RWPE2 (cell line): ENCODE results near the gene MYO3B.
A peak's percentile ranks its signal among the peaks of the same experiment; 100 is the strongest.

Experiments used
- ATAC-seq: fragments of 200-7000 bp; cut with Tn5 transposase; 3 replicates; pipeline ENCODE4 v1.9.1; 2021; ENCODE audit warnings: low read depth
- DNase-seq: peaks from one replicate; pipeline ENCODE4 v3.0.0-alpha.2; 2020; ENCODE audit warnings: low spot score
- H3K27ac ChIP-seq: fragments of 450-650 bp; 2 replicates; pipeline ENCODE4 v1.5.1; 2017; ENCODE audit warnings: mild to moderate bottlenecking; ENCODE audit not compliant: poor library complexity, severe bottlenecking
- H3K27me3 ChIP-seq: fragments of 250-450 bp; sonication (Bioruptor Pico); 2 replicates; pipeline ENCODE4 v1.5.1; 2021; ENCODE audit warnings: mild to moderate bottlenecking, moderate library complexity; ENCODE audit not compliant: insufficient read depth, poor library complexity, severe bottlenecking
- H3K36me3 ChIP-seq: fragments of 250-450 bp; sonication (Bioruptor Pico); 2 replicates; pipeline ENCODE4 v1.5.1; 2020; ENCODE audit warnings: low read depth, mild to moderate bottlenecking, moderate library complexity
- H3K4me1 ChIP-seq: fragments of 250-450 bp; sonication (Bioruptor Pico); 2 replicates; pipeline ENCODE4 v1.5.1; 2021; ENCODE audit warnings: mild to moderate bottlenecking, moderate library complexity; ENCODE audit not compliant: insufficient read depth, poor library complexity, severe bottlenecking
- H3K4me3 ChIP-seq: fragments of 250-450 bp; sonication (Bioruptor Pico); 2 replicates; pipeline ENCODE4 v1.5.1; 2021; ENCODE audit warnings: mild to moderate bottlenecking, moderate library complexity; ENCODE audit not compliant: severe bottlenecking
- H3K9me3 ChIP-seq: fragments of 250-450 bp; sonication (Bioruptor Pico); 2 replicates; pipeline ENCODE4 v1.5.1; 2021; ENCODE audit warnings: mild to moderate bottlenecking, moderate library complexity; ENCODE audit not compliant: severe bottlenecking
- TF ChIP-seq, protein P1 (sequence below): fragments of 450-650 bp; IDR thresholded peaks from one replicate; pipeline ENCODE4 v1.5.1; 2017; ENCODE audit warnings: mild to moderate bottlenecking, moderate library complexity; ENCODE audit not compliant: poor library complexity, severe bottlenecking

Gene MYO3B

DNA sequence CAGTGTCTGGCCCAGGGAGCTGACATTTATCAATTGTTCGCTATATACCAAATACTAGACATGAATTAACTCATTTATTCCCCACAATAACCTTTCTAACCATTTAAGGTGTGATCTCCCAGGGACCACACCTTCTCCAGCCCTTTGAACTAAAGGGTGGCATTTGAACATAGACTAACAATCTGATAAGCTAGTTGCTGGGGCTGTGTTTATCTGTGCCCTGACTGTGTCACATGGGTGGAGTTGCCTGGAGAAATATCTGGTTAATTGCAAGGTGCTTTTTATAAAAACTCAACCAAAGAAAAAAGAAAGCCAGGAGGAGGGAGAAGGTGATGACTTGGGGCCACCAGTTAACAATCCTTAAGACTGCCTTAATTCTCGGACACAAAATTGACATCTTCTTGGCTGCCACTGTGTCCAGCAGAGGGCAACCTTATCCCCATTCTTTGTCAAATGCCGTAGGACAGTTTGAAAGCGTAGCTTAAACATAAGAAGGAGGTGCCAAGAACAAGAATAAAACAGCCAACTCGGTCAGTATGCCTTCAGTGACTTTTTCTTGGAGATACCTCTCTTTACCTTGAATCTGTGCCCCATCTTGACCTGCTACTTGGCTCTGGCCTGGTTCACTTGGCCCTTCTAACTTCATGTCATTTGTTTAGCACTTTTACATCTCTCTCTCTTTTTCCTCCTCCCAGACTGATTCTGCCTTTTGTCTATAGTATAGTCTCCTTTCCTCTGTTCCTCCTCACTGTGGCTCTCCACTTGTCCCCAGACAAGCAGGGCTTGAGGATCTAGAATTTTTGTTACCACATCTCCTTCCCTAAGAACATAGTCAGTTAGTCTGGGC, 183.4 kb downstream of the MYO3B start:
- TF ChIP-seq, protein P1, sequence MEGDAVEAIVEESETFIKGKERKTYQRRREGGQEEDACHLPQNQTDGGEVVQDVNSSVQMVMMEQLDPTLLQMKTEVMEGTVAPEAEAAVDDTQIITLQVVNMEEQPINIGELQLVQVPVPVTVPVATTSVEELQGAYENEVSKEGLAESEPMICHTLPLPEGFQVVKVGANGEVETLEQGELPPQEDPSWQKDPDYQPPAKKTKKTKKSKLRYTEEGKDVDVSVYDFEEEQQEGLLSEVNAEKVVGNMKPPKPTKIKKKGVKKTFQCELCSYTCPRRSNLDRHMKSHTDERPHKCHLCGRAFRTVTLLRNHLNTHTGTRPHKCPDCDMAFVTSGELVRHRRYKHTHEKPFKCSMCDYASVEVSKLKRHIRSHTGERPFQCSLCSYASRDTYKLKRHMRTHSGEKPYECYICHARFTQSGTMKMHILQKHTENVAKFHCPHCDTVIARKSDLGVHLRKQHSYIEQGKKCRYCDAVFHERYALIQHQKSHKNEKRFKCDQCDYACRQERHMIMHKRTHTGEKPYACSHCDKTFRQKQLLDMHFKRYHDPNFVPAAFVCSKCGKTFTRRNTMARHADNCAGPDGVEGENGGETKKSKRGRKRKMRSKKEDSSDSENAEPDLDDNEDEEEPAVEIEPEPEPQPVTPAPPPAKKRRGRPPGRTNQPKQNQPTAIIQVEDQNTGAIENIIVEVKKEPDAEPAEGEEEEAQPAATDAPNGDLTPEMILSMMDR: peak; percentile 85
- Histone ChIP-seq H3K36me3 (no peaks in the 10 kb centered on the region), H3K4me3 (no peak overlapping the region), H3K4me1 (no peaks in the 10 kb centered on the region), H3K27me3 (no peaks in the 10 kb centered on the region), H3K27ac (no peak overlapping the region), H3K9me3 (no peaks in the 10 kb centered on the region)
- peak; percentile 78 for ATAC-seq
- DNase-seq: no peak

DNA sequence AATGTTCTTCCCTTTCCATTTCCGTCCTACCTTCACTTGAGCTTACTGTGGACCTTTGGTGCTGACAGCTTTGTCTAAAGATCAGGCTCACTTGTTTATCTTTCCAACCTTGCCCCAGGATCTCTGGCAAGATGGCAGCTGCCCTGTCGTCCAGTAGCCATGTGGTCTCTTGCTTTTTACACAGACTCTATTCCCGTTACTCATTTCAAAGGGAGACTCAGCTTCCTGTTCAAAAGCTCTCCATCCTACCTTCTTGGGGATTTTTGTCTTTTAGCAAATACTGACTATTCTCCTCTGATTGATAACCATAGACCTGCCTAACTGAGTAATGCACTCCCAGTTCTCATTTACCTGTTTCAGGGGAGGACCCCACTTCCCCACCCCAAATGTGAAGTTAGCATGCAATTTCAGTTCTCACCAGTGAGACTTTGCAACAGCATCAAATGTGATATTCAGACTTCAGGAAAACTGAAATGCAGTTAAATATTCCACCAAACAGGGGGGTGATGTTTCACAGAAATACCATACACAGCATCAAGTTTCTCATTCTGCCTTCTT, 184.4 kb downstream of the MYO3B start:
- H3K27me3 ChIP-seq: peaks cover 6% of the 10 kb centered on the region

DNA sequence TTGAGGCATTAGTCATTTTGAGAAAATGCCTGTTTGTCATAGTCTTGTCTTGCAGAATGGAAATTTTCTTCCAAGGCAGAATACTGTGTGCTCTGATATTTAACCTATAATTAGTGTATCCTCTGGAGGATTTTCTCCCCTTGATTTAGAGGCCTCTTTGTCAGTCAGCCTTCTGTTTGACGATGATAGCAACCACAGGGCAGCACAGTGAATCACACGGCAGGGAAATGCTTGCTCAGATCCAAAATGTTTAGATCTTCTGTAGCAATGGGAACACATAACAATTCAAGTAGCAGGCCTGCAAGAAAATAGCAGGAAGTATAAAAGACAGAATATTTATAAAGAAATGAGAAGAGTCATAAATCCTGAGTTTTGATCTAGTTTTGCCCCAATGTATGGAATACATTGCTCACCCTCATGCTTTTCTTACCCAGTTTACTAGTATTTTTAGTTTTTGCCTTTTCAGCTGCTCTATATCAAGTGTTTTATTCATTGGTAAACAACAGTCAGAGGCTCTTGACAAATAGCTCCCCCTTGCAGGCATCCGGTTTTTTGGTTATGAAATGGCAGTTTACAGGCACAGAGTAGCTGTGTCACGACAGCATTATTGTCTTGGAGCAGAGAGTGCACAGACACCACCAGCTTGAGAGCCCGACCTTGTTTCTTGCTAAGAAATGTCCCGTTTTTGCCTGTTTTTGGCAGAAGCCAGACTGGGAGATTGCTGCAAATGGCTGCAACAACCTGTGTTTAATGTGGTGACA, 185.1 kb downstream of the MYO3B start:
- H3K4me1 ChIP-seq: no peaks in the 10 kb centered on the region
- ATAC-seq: peak; percentile 46; the same call in 2 of the 3 replicates
- H3K4me3 ChIP-seq: no peak overlapping the region
- H3K9me3 ChIP-seq: no peaks in the 10 kb centered on the region
- no peaks in the 10 kb centered on the region for H3K36me3 ChIP-seq
- DNase-seq: no peak
- H3K27ac ChIP-seq: no peak overlapping the region
- TF ChIP-seq, protein P1: no peak
- H3K27me3 ChIP-seq: peaks cover 12% of the 10 kb centered on the region

More for the DNA sequence above, 184.4 kb downstream of the MYO3B start:
- no peak for ATAC-seq
- Histone ChIP-seq H3K9me3 (no peaks in the 10 kb centered on the region), H3K4me3 (no peak overlapping the region), H3K27ac (no peak overlapping the region), H3K4me1 (no peaks in the 10 kb centered on the region), H3K36me3 (no peaks in the 10 kb centered on the region)
- TF ChIP-seq, protein P1: no peak
- no peak for DNase-seq

DNA sequence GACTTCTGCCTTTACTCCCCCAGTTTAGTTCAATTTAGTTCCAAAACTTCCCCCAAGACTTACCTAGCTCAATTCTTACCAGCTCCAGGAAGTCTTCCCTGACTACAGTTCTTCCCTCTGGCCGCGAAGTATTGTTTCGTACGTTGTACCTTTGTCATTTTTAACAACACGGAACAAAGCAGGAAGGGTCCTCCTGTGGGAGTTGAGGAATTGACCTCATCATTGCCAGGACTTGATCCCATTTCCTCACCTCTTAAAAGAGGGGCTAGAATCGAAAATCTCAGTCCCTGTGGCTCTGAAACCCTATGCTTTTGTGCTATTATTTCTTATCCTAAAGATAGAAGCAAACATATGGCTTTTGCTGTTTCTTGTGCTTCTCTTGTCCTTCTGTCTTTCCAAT, 187.1 kb downstream of the MYO3B start:
- no peak for DNase-seq

More for the DNA sequence above, 187.1 kb downstream of the MYO3B start:
- Histone ChIP-seq H3K4me3 (no peak overlapping the region), H3K27me3 (peaks cover 21% of the 10 kb centered on the region), H3K4me1 (no peaks in the 10 kb centered on the region), H3K27ac (no peak overlapping the region), H3K36me3 (no peaks in the 10 kb centered on the region), H3K9me3 (no peaks in the 10 kb centered on the region)
- TF ChIP-seq, protein P1: no peak
- no peak for ATAC-seq
